Measurements from ENCODE around the gene PAX7. TPM values are rescaled to one million over a fixed set of nuclear protein-coding genes. Genes with fewer than 3 reads are reported as not detected.
A peak's percentile ranks its signal among the peaks of the same experiment; 100 is the strongest.

PAX7 gene
- total RNA-seq, 1 donor from 2014 or later = not detected

DNA sequence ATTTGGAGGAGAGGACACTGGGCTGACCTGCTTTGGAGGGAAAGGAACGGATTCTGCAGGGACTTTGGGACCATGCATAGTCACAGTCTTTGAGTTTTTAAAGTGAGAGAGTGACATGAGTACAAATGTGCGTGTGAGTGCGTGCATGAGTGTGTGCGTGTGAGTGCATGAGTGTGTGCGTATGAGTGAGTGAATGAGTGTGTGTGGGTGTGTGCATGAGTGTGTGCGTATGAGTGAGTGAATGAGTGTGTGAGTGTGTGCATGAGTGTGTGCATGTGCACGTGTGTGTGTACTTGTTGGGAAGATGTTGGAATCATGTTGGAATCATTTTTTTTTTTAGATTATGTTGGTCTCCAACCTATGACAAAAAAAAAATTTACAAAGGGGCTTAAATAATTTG lies 70.5 kb downstream of the PAX7 start:
- no peak for DNase-seq (ENCODE audit: low read depth in 2 of 2)

DNA sequence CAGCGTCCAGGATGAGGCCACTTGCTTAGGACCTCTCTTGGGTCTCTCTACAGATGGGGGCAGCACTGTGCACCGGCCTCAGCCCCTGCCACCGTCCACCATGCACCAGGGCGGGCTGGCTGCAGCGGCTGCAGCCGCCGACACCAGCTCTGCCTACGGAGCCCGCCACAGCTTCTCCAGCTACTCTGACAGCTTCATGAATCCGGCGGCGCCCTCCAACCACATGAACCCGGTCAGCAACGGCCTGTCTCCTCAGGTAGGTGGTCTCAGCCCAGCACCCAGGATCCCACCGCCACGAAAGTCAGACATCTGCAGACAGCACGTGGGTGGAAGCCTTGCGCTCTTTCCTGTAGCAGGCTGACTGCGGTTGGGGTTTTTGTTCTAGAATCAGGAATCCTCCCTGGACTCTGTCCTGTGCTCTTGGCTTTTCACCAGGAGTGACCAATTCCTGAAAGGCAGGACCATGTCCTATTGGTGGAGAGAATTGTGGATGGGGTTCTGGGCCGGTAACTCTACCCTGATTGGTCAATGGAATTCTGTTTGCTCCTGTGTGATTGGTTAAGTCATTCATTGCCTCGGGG lies 72.5 kb downstream of the PAX7 start:
- peak; percentile 9 to 10 for DNase-seq (ENCODE audit: low read depth in 2 of 2)

DNA sequence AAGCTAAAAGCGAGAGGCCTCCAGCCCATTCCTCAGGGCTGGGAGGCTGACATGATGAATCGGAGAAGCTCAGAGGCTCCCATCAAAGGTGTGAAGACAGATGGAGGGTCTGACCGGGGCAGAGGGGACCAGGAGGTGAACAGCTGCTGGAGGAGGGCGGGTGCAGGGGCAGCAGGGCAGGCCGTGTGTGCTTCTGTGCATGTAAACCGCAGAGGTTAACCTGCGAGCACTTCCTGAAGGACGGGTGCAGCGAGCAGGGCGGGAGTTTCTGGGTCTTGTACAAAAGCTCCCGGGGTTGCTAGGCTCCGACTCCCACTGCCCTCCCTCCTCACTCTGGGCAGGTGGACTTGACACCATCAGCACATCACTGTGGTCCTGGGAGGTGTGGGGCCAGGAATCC lies 75.2 kb downstream of the PAX7 start:
- no peak for DNase-seq (ENCODE audit: low read depth in 2 of 2)

DNA sequence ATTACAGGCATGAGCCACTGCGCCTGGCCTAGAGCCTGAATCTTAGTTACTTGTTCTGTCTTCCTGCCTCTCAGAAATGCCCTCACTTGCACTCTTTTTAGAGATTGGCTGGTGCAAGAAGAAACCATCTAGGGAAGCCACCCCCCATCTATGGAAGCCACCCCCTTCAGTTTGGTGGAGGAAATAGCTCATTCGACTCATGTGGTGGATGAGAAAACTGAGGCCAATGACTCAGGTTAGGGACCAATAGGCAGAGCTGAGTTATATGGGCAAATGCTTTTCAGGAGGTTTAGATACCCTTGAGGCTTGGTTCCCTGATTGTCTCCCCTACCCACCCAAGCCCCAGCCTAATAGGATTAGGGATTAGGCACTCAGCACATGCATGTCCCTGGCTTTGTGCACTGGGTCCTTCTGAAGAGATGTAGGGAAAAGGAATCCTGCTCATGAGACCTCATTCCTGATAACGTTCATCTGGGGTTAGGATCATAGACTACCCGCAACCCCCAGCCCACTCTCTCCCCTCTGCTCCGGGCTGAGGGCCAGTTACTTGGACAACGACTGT lies 77.1 kb downstream of the PAX7 start:
- DNase-seq (ENCODE audit: low read depth in 2 of 2) = no peak

DNA sequence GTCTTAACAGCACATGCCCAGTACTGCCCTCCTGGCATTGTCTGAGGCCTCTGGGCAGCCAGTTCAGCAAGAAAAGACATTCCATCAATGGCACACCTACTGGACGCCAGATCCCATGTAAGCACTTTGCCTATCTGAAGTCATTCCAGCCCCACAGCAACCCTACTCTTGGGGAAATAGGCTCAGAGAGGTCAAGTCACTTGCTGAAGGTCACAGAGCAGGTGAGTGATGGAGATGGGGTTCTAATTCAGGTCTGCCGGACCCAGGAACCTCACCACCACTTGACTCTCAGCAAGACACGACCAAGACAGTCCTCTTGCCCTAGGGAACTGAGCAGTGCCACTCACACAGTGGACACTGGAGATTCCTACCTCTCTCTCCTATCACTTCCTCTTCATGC lies 79.4 kb downstream of the PAX7 start:
- no peak for DNase-seq (ENCODE audit: low read depth in 2 of 2)

DNA sequence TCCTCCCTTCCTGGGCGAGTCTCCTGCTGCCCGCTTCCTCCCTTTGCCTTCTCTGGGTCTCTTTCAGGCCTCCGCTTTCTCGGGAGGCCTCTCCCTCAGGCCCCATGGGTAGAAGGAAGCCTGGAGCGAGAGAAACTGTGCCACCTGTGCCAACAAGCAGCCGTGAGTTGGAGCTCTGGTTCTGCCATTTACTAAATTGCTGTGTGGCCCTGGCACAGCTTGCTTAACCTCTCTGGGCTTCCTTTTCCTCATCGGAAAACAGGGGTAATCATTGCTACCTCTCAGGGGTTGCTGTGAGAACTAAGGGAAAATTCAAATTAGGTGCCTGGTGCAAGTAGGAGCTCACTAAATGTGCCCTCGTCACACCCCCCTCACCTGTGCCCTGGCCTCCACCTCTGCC lies 80.4 kb downstream of the PAX7 start:
- no peak for DNase-seq (ENCODE audit: low read depth in 2 of 2)

DNA sequence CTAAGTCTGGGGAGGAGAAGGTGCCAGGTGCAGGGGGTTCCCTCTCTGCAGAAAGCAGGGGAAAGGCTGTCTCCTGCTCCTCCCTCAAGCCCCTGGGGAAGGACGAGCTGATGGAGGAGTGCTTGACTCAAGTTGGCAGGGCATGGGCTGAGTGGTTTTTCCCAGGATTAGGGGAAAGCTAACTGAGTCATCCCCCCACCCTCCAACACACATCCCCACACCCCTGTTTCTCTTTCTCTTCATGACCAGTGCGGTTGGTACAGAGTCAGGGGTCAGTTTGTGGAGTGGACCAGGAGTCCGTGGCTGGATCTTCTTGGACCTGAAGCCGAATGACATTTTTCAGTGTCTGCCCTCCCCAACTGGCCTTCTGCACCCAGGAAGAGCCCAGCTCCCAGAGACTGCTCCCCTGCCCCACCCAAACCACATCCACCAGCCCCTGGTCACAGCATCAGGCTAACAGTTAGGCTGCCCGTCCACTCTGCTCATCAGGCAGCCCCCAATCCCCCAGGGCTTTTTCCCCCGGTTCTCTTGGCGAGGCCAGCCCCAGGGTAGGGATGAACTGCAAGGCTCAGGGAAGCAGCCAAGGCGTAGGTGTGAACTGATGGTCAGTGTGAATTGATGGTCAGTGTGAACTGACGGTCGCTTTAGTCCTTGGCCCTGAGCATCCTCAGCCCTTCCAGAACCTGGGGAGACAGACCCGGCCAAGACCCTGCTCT lies 81.0 kb downstream of the PAX7 start:
- no peak for DNase-seq (ENCODE audit: low read depth in 2 of 2)

DNA sequence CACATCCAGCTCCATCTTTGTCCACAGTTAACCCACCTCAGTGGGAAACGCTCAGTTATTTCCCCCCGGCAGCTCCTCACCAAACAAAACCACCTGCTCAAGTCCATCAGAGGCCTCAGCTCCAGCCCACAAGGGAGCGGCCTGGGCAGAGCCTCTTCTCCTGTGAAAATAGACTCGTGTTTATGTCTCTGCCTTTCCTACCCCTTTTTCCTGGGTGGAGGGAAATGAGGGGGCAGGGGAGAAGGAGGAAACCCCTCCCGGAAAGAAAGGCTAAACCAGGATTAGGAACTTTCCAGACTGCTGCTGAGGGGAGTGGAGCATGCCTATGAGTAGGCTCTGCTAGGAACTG lies 81.6 kb downstream of the PAX7 start:
- DNase-seq (ENCODE audit: low read depth in 2 of 2) = no peak

DNA sequence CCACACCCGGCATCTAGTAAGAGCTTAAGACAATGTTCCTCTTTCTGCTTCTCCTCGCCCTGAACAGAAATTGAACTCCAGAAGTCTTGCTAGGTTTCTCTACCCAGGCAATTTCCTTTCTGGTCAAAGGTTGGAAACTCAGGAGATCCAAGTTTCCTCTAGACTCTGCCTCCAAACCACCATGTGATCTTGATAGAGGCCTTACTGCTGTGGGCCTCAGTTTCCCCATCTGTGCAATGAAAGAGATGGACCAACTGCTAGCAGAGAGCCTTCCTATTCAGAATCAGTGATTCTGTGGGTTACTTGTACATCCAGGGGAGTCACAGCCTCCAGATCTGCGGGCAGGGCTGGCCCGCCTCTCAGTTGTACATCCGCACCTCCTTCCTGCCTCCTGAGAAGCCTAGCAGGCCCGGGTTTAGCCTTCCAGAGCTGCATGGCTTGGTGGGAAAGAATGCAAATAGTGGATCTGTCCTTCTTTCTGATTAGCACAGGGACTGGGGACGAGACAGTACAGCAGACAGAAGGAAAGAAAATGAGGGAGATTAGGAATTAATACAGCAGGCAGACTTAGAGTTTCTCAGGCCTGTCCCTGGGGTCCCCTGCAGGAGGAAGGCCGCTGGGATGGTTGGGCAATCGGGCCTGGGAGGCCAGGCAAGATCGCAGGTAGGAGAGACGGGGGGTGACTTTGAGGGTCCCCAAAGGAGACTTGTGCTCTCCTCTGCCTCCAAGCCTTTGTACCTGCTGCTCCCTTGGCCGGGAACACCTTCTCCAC lies 83.9 kb downstream of the PAX7 start:
- no peak for DNase-seq (ENCODE audit: low read depth in 2 of 2)

DNA sequence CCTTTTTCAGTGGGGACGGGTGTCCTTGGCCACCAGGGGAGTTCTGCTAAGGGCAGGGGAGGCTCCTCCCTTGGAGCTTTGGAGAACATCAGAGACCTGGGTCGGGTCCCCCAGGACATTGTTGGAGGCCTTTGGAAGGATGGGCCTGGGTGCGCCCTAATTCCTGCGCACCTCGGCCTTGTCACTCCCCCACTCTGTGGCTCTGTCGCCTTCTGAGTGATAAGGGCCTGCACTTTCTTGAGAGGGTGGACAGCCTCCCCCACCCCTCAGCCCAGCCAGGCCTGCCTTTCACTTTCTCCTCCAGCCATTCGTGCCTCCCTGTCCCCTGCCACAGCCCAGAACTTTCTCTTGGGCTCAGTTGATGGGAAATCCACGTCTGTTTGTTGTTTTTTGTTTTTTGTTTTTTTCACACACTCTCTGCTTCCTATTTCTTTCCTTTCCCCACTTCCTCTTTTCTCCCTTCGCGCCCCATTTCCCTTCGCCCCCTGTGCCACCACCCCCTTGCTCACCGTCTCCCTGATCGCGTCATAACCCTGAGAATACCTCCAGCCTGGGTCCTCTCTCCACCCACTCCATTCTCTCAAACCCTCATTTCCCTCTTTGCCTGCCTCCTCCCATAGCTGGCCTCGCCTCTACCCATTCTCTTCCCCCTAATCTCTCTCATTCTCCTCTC lies 85.6 kb downstream of the PAX7 start:
- DNase-seq (ENCODE audit: low read depth in 2 of 2) = no peak

DNA sequence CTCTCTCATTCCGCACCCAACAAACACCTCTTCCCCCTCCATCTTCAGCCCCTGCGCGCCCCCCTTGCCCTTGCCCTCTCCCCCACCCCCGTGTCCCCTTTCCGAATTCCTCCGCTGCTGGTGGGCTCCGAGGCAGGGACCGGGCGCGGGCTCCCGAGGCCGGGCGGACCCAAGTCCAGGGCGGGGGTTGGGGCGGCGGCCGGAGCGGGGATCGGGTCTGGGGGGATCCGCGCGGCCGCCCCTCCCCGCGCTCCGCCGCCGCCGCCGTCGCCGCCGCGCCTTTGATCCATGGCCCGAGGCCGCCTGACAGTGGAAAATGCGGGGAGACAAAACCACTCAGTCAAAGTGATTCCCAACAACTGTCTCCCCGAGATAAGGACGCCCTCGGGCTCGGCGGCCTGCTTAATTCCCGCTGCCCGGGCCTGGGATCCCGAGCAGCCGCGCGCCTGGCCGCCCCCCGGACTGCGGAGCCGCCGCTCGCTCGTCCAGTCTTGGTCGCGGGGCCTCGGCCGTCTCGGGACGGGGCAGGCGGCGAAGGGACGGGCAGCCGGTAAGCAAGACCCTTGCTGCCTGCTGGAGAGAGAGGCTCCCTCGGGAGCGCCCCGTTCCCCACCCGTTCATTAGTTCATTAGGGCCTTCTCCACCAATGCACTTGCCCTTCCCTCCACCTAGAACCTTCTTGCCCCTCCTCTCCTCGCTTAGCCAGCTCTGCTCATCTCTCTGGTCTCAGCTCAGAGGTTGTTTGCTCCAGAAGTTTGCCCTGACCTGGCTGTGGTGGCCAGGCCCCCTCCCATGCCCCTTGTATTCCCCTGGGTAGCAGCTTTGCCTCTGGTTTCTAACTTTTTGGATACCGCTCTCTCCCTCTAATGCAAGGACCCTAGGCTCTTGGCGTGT lies 86.4 kb downstream of the PAX7 start:
- DNase-seq (ENCODE audit: low read depth in 2 of 2) = no peak

DNA sequence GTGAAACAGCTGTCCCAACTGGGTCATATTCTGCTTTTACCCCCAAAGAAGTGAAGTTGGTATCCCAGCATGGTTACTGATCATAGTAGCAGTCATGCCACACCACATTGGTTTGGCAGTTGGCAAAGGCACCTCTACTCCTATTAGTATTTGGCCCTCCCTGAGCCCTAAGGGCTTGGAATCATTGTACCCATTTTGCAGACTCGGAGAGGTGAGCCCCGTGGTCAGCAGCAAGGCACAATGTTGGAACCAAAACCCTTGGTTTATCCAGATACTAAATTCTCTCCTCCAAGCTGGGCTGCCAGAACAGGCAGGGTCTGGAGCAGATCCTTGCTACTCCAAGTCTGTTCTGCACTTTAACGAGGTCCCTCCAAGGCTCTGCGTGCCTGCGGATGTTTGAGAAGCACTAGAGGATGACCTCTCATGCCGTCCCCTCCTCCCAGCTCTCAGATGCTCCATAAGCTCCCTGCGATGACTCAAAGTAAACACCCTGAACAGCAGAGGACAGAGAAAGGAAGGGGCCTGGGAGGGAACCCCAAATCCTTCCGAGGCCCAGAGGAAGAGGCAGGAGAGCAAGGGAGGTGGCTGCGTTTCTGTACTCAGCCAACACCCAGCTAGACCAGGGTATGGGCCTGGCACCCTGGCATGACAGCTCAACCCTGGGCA lies 89.3 kb downstream of the PAX7 start:
- DNase-seq (ENCODE audit: low read depth in 2 of 2) = no peak

DNA sequence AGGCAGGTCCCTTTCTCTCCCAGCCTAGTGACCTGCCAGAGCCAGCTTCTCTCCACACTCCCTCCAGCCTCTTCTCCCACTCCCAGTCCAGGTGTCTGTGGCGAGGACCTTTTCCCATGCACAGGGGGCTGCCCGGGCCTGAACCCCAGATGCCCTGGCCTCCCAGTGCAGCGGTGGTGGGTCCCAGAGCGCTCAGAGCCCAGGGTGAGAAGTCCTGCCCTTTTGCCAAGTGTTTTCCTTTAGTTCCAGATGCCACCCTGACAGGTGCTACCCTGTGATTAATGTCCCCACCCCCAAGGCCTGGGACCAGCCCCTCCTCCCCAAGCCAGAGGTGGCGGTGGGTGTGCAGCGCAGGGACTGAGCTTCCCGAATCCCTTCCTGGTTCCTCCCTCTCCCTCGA lies 90.4 kb downstream of the PAX7 start:
- no peak for DNase-seq (ENCODE audit: low read depth in 2 of 2)

DNA sequence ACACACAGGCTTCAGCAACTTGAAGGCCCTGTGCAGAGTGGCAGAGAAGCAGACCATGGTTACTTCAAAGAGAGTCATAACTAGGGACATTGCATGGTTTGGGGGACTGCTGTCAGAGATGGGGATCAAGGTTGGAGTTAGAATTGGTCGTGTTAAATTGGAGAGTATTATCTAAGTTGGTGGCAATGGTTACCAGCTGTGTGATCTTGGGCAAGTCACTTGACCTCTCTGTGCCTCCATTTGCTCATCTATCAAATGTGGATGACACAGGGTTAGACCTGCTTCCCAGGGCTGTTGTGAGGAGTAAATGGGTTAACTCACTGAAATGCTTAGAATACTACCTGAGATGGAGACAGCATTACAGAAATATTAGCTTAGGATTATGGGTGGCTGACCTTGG lies 91.1 kb downstream of the PAX7 start:
- no peak for DNase-seq (ENCODE audit: low read depth in 2 of 2)

DNA sequence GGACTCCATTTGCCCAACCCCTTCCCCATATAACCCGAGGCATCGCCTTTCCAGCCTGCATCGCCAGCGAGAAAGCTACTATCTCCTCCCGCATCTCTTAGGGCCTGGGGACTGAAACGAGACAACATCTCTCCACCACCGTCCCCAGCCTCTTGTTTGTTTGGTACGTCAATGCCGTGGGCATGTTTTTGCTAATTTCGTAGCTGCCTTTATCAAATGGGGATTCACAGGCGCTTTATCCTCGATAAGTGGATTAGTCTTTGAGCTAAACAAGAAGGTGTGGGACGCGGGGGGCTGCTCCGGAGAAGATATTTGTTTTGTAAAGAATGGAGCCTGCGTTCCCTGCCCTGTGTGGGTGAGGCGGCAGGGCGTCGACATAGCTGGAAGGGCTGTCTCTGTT lies 91.6 kb downstream of the PAX7 start:
- no peak for DNase-seq (ENCODE audit: low read depth in 2 of 2)

DNA sequence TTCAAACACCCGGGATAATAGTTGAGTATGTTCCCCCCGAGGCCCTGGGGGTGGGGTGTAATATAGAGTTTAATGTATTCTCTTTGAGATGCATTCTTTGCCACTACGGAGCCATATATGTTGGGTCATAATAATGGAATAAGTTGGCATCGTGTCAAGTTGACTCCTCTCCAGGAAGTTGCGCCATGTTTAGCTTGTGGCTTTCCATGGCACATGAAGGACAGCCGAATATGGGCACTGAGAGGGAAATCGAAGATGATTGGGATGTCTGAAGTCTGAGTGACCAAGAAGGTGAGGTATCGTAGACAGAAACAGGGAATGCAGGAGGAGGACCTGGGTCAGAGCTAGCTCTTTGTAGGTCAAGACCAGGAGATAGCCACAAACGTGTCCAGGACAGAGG lies 92.6 kb downstream of the PAX7 start:
- no peak for DNase-seq (ENCODE audit: low read depth in 2 of 2)

DNA sequence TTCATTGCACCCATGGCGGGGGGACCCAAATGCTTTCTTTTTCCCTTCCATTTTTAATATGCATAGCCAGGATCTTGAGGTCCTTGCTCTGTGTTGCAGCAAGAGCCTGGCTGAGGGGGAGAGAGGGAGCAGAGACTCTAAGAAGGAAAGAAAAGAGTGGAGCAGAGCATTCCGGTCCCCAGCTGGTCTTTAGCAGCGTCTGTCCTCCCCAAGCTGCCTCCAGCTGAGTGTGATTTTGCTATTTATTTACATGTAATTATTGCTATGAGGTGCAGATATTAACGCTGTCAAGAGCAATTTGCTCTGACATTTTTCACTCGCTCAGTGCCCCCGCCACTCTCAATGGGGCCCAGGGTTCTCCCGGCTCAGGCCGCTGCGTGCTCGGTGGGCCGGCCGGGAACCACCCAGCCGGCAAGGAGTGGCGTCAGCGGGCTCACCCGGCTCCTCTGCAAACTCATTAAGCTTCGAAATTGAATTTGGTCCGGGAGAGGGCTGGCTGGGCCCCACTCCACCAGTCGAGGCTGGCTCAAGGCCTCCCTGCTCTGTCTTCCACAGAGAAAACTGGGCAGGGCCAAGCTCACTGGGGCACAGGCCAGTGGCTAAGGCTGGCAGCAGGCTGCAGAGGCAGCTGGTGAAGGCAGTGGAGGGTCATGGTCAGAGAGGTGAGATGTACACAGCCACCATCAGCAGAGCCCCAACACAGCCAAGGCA lies 93.2 kb downstream of the PAX7 start:
- DNase-seq (ENCODE audit: low read depth in 2 of 2) = no peak

DNA sequence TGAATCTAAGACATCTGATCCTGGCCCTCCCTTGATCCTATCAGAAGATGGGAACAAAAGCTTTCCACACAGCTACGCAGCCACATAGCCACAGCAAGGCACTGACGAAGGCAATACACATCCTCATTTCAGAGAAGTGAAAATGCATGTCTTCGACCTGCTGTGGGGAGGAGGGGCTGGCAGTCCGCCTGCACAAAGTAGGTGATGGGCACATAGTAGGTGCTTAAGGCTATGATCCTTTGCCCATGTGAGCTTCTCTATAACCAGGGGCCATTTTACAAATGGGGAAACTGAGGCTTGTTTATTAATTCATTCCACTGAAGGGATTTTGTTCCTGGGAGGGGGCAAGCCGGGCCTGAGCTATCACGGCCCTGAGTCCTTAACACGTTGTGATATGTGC lies 94.2 kb downstream of the PAX7 start:
- DNase-seq (ENCODE audit: low read depth in 2 of 2) = no peak

DNA sequence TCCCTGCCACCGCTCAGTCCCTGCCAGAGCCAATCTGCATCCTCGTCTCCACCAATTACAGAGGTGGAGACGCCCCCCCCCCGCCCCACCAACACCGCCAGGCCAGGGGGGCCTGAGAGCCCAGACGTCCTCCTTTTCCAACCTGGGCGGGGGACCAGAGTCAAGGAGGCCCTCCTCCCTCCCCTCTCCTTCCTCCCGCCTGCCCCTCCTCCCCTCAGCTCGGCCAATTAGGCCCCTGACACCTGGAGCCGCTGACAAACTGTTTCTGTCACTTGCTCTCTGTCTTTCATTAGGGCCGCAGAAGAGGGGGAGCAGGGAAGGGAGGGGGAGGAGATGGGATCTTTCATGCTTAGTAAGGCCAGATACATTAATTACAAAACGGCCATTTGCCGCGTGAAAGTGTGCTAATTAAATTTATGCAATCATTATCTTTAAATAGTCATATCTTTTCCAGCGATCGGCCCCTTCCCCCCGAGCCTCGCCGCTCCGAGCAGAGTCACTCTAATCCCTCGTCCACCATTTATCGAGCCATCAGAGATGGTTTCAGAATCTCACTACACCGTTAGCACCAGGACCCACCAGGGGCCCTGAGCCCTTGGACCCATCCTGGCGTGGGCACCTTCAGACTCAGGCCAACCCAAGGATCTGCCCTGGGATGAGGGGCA lies 94.7 kb downstream of the PAX7 start:
- no peak for DNase-seq (ENCODE audit: low read depth in 2 of 2)
